Dedifferentiated amniotic fluid mesenchymal stem cell (primary cell): ENCODE data around the gene ZNF169.
"Not testable (repeated sequence)": the region's sequence is repeated elsewhere in the genome, so short reads cannot be mapped to it uniquely, and the experiment has no call there.

ENCODE experiments used
- DNase-seq: peaks from one replicate; pipeline ENCODE4 v3.0.0-alpha.2; 2016; ENCODE audit errors: extremely low spot score

Gene ZNF169

DNA sequence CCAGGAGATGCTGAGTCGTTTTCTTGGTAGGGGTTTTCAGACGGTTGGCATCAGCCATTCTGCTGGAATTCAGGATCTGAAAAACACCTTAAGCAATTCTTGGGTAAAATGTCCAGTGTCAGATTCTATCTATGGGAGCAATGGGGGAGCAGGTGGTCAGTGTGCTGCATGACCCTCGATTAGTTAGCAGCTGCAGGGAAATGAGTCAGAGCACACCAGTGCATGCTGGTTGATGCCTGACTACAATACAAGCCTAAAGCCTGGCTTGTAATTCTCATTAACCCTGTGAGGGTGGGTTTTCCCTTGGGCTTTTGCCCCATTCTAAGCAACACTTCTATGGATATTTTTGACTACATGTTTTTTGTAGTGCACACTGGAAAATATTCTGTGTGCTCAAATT, 89.7 kb downstream of the ZNF169 start:
- DNase-seq = not testable (repeated sequence)
